ENCODE results near the gene TXNRD2. TPM values are rescaled to one million over a fixed set of nuclear protein-coding genes. Genes with fewer than 3 reads are reported as not detected.
A peak's percentile ranks its signal among the peaks of the same experiment; 100 is the strongest.

Gene TXNRD2
- total RNA-seq, 1 donor from 2014 or later, result 47.5 TPM

DNA sequence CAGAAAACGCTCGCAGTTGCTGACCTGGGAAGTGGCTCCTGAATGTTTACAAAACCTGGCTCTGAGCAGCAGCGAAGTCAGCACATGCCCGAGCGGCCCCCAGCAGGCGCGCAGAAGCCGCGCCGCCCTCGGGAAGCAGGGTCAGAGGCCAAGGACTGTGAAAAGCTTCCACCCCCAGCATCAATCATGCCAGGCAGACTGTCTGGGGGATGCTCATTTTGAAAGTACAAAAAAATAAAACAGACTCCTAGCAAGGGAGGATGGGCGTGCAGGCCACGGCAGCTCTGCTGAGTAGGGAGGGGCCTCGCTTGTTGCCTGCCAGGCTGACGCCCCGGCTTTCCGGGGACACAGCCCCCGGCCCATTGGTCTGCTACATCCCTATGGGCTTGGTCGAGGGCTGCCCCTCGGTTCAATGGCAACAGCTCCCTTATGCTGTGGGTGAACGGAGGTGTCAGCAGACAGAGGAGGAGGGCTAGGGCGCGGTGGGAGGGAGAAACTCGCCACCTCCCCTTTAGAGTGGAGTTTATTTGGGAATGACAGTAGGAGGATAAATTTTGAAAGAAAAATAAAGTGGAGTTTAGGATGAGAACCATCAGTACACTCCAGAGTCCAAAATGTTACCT is 49.2 kb downstream of the TXNRD2 start:
- peak overlapping the region; percentile 66 for H3K27ac ChIP-seq
- no peaks in the 10 kb centered on the region for H3K9me3 ChIP-seq
- TF ChIP-seq, protein P1, sequence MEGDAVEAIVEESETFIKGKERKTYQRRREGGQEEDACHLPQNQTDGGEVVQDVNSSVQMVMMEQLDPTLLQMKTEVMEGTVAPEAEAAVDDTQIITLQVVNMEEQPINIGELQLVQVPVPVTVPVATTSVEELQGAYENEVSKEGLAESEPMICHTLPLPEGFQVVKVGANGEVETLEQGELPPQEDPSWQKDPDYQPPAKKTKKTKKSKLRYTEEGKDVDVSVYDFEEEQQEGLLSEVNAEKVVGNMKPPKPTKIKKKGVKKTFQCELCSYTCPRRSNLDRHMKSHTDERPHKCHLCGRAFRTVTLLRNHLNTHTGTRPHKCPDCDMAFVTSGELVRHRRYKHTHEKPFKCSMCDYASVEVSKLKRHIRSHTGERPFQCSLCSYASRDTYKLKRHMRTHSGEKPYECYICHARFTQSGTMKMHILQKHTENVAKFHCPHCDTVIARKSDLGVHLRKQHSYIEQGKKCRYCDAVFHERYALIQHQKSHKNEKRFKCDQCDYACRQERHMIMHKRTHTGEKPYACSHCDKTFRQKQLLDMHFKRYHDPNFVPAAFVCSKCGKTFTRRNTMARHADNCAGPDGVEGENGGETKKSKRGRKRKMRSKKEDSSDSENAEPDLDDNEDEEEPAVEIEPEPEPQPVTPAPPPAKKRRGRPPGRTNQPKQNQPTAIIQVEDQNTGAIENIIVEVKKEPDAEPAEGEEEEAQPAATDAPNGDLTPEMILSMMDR (IDR thresholded peaks at IDR 0.05), result no peak
- ATAC-seq (peak in 1 of 2 donors; percentile 15), DNase-seq (no peak)
- H3K27me3 ChIP-seq (ENCODE audit: low read depth), result no peaks in the 10 kb centered on the region
- intact Hi-C loops (cut with DNase I), result no loop called here
- peaks cover 44% of the 10 kb centered on the region for H3K36me3 ChIP-seq
- H3K4me1 ChIP-seq, result peaks cover 25% of the 10 kb centered on the region
- H3K4me3 ChIP-seq, result peak overlapping the region; percentile 16

DNA sequence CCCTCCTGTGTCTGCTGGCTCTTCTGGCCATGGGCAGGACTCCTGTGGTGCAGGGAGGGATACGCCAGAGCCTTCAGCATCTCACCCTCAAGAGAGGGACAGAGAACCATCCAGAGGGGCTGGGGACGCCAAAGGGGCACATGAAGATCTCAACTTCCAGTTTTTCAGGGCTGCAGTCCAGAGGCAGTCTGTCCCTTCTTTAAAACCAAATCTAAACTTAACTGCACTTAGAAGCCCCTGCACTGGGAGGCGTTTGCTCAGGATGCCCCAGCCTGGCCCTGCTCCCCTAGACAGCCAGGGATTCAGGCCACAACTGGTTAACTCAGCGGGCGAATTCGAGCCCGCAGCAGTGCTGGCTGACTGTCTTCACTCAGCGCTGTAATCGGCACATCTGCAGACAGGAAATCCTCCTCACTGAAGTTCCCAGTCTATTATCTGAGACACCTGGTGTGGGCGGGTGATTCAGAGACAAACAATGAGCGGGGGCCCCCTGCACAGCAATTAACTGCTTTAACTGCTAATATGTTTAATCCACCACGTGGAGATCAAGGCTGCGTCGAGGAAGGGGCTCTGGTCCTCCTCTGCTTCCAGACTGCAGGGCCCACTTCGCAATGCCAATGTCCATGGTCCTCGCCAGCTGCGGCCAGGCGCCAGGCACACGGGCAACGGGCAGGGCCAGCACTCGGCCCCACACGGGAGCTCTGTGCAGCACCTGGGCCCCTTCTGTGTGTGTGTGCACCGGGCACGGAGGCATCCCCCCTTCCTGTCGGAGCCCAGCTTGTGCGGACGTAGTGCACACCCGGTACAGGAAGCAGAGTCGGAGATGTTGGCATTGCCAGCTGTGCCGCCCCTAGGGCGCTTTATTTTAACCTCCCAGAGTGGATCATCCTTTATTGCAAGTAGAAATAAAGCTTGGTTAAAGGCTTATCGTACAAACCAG is 50.0 kb downstream of the TXNRD2 start:
- intact Hi-C loops (cut with DNase I), result no loop called here
- H3K27ac ChIP-seq, result peak overlapping the region; percentile 66
- TF ChIP-seq, protein P1 (IDR thresholded peaks at IDR 0.05), result no peak
- H3K4me3 ChIP-seq, result peak overlapping the region; percentile 16
- DNase-seq (no peak), ATAC-seq (peak; percentile 19 to 39)
- H3K36me3 ChIP-seq, result peaks cover 39% of the 10 kb centered on the region
- peaks cover 33% of the 10 kb centered on the region for H3K4me1 ChIP-seq
- H3K9me3 ChIP-seq, result no peaks in the 10 kb centered on the region
- H3K27me3 ChIP-seq (ENCODE audit: low read depth), result no peaks in the 10 kb centered on the region

DNA sequence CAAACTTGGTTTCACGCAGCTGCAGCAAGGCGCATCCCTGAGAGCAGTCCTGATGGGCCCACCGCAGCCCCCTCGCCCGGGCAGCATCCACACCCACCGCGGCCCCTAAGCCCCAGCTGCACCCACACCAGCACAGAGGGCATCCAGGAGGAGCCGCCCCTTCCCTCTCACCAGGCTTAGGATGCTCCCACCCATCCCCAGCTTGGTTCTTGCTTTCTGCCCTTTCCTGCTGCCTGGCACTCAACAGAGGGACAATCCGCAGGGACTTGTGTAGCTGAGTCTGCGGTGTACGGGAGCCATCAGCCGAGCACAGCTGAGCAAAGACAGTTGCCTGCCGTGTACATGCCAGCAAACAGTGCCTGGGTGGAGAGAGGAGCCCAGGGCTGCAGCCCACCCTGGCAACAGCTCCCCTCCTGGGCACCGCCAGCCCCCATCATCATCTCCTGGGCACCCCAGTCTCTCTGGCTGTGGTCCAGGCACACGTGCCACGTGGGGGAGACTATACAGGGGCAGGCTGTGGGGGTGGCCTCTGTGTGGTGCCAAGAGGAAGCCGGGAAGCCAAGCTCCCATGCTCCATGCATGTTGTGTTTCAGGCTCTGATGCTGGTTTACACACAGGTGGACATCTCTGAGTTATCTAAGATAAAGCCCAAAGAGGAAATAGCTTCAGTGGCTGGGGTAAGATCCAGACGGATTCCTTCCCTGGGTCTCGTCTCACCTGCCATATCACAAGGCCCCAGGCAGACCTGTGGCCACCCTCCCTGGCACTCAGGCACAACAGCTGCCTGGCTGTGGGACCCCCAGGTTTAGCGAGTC is 50.9 kb downstream of the TXNRD2 start:
- Histone ChIP-seq H3K27ac (peak overlapping the region; percentile 38), H3K4me3 (no peak overlapping the region), H3K36me3 (peaks cover 39% of the 10 kb centered on the region), H3K27me3 (ENCODE audit: low read depth) (no peaks in the 10 kb centered on the region), H3K4me1 (peaks cover 40% of the 10 kb centered on the region), H3K9me3 (no peaks in the 10 kb centered on the region)
- TF ChIP-seq, protein P1 (IDR thresholded peaks at IDR 0.05), result no peak
- intact Hi-C loops (cut with DNase I), result no loop called here
- ATAC-seq (no peak), DNase-seq (no peak)

DNA sequence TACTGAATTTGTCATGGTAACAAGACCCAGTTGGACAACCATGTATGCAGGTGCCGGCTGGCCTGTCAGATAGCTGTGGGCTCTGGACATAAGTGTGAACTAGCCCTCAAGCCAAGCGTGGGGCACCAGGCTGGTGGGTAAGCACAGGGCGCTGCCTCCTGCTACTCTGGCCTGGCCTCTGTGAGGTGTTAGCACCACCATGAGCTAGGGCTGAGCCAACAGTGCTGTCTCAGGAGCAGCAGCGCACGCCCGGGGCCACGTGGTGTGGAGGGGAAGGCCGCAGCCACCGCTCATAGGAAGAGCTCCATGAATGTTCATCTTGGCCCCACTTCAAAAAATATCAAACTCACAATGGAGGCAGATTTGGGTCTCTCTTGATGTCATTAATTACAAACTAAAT is 51.7 kb downstream of the TXNRD2 start:
- intact Hi-C loops (cut with DNase I), result no loop called here
- TF ChIP-seq, protein P1 (IDR thresholded peaks at IDR 0.05), result no peak
- Histone ChIP-seq H3K4me3 (no peak overlapping the region), H3K27ac (no peak overlapping the region), H3K27me3 (ENCODE audit: low read depth) (no peaks in the 10 kb centered on the region), H3K9me3 (no peaks in the 10 kb centered on the region), H3K4me1 (peaks cover 40% of the 10 kb centered on the region), H3K36me3 (peaks cover 31% of the 10 kb centered on the region)
- ATAC-seq (no peak), DNase-seq (no peak)

DNA sequence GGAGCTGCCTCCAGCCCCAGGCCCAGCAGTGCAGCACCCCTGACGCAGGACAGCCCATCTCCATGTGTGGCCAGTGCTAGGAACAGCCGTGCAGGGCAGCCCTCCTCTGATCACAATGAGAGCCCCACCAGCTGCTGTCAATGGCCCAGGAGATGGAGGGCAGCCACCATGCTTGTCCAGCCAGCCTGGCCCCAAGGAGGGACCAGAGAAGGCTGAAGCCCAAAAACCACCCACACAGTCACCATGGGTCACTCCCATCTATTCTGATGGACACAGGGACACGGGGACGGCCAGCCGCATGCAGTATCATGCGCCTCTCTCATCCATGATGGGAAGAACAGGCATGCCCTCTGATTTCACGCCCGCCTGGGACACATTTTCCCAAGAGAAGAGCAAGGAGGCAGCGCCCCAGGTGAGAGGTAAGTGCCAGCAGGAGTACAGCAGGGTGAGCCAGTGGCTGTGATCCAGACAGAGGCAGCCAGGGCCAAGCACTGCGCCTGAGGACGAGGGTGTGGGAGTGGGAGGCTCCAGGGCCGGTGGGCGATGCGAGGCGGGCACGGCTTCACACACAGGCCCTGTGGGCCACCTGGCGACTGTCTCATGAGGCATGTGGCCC is 53.4 kb downstream of the TXNRD2 start:
- no peaks in the 10 kb centered on the region for H3K27me3 ChIP-seq (ENCODE audit: low read depth)
- no peaks in the 10 kb centered on the region for H3K9me3 ChIP-seq
- no peak overlapping the region for H3K27ac ChIP-seq
- peaks cover 15% of the 10 kb centered on the region for H3K36me3 ChIP-seq
- peaks cover 40% of the 10 kb centered on the region for H3K4me1 ChIP-seq
- no peak overlapping the region for H3K4me3 ChIP-seq
- intact Hi-C loops (cut with DNase I), result no loop called here
- TF ChIP-seq, protein P1 (IDR thresholded peaks at IDR 0.05), result no peak
- no peak for ATAC-seq
- peak; percentile 42 for DNase-seq

Data from lower lobe of right lung (tissue), 2 donors.